HG02885 (cell line): Measurements from ENCODE around the gene TGFBR3L.

Experiments
- ATAC-seq: cut with Tn5 transposase; IDR thresholded peaks from one replicate; pipeline ENCODE4 v1.9.1; 2021; ENCODE audit warnings: mild to moderate bottlenecking; ENCODE audit not compliant: unreplicated experiment, poor library complexity

TGFBR3L gene

GRCh38 chr19:7903244-7904073 lies 11.2 kb upstream of the TGFBR3L start, which contains the start of gene MAP2K7:
Gene MAP2K7, plus strand, starts transcription at chr19:7903877. Its CDS starts 68 bp downstream, at chr19:7903945.
- ATAC-seq = peak; percentile 90

GRCh38 chr19:7904074-7905020 lies 10.3 kb upstream of the TGFBR3L start:
- peak; percentile 42 for ATAC-seq

- ATAC-seq = no peak
These were observed 9.4 kb upstream of the TGFBR3L start for GRCh38 chr19:7905268-7905667.

- ATAC-seq = no peak
These were observed 8.8 kb upstream of the TGFBR3L start for GRCh38 chr19:7905859-7906258.

- no peak for ATAC-seq
These were observed 7.5 kb upstream of the TGFBR3L start for GRCh38 chr19:7907122-7907521.

GRCh38 chr19:7907544-7907943 lies 7.1 kb upstream of the TGFBR3L start:
- no peak for ATAC-seq

- no peak for ATAC-seq
These were observed 6.4 kb upstream of the TGFBR3L start for GRCh38 chr19:7908078-7908699.

- ATAC-seq = no peak
These were observed 5.7 kb upstream of the TGFBR3L start for GRCh38 chr19:7908742-7909461.

- ATAC-seq = no peak
These were observed 5.1 kb upstream of the TGFBR3L start for GRCh38 chr19:7909471-7910067.

GRCh38 chr19:7910321-7911161 lies 4.1 kb upstream of the TGFBR3L start:
- no peak for ATAC-seq

- ATAC-seq = no peak
These were observed 3.0 kb upstream of the TGFBR3L start for GRCh38 chr19:7911508-7912143.

GRCh38 chr19:7912144-7912696 lies 2.4 kb upstream of the TGFBR3L start:
- no peak for ATAC-seq

GRCh38 chr19:7912697-7913564 lies 1.7 kb upstream of the TGFBR3L start:
- ATAC-seq = no peak

GRCh38 chr19:7913652-7914051 lies 978 bp upstream of the TGFBR3L start:
- ATAC-seq = no peak

- no peak for ATAC-seq
These were observed 531 bp upstream of the TGFBR3L start for GRCh38 chr19:7914099-7914498.

GRCh38 chr19:7915250-7916102 lies 846 bp downstream of the TGFBR3L start:
- ATAC-seq = no peak
